Head of caudate nucleus (tissue), 42 donors: ENCODE results near the gene SNX33.
"Not testable (repeated sequence)": the region's sequence is repeated elsewhere in the genome, so short reads cannot be mapped to it uniquely, and the experiment has no call there.

Experiments
- DNase-seq, 42 donors: peaks; one replicate each; pipeline versions ENCODE4 v3.0.0 to v3.0.0-alpha.2; 2020 to 2021; ENCODE audit warnings: mixed read lengths in 7 of 42
- intact Hi-C: fragments of 100-400 bp; cut with DNase I; formaldehyde crosslinking; loops from one replicate; pipeline ENCODE4 v1.15.0; 2022

The SNX33 gene

DNA sequence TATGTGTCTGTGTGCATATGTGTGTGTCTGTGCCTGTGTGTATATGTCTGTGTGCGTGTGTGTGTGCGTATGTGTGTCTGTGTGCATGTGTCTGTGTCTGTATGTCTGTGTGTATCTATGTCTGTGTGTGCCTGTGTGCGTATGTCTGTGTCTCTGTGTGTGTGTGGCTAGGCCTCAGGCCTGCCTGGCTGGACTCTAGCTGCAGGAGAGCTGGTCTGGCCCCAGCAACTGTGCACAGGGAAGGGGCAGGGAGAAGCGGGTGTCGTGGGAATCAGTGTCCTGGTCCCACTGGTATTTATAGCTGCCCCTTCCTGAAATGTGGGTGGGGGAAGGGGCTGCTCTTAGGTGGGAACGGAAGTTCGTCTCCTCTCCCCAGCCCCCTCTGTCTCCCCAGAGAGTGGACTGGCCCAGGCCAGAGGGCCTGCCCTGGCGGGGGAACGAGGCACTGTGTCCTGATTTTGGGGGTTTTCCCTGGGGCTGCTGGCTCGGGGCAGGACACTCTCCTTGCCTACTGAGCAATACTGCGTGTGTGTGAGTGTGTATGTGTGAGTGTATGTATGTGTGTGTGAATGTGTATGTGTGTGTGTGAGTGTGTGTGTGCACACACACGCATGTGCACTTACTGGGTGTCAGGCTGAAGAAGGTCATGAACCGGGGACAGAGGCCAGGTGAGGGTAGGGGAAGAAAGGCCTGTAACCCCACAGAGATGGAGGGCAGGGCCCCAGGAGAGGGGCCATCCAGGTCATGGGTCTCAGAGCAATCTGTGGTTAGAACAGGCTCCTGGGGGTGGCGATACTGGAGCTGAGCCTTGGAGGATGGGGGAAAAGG, 58.4 kb downstream of the SNX33 start:
- intact Hi-C loops = no loop called here
- DNase-seq = no peak

DNA sequence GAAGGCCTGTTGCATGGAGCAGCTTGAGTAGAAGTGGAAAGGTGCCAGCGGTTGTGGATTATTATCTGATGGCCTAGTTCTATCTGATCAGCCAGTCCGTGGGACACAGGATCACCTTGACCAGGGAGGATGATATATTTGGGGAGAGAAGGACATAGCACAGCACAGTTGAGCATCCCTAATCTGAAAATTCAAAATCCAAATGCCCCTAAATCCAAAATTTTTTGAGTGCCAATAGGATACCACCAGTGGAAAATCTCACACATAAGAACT, 58.9 kb downstream of the SNX33 start:
- DNase-seq = no peak
- intact Hi-C loops = no loop called here

DNA sequence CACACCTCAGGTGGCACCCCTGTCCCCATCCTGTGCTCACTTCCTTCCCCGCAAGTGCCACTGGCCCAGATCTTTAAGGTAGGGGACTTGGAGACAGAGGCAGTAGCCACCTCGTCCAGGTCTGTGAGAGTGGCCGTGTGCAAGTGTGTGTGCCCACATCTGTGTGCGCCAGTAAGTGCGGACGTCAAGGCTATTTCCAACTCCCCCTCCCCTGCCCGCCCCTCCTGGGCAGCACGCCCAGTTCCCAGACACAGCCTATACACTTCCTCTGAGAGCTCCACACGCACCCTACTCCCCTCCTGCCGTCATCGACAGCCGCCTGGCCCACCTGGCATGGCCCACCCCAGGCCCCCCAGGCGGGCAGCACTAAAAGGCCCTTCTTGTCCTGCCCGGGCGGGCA, 61.7 kb downstream of the SNX33 start:
- intact Hi-C loops = not testable (repeated sequence)
- peak in 8 of 42 donors; percentile 24 to 48 (median 38) for DNase-seq

GRCh38 chr15:75710874-75711273, 63.2 kb downstream of the SNX33 start:
- intact Hi-C loops, DNase-seq: not testable (repeated sequence)

- DNase-seq, intact Hi-C loops: not testable (repeated sequence)
Measured at GRCh38 chr15:75711495-75711894, 63.8 kb downstream of the SNX33 start.
